ENCODE measurements around the gene TRIO. TPM values are rescaled to one million over a fixed set of nuclear protein-coding genes. Genes with fewer than 3 reads are reported as not detected.

The TRIO gene
- total and polyA plus RNA-seq, 4 donors = 23.8 to 243 (median 110) TPM

GRCh38 chr5:14254686-14255085 lies 111.5 kb downstream of the TRIO start:
- DNase-seq (no peak), ATAC-seq (ENCODE audit: insufficient read depth, low FRiP score) (no peak)
- no peaks in the 10 kb centered on the region for H3K36me3 ChIP-seq (ENCODE audit: control insufficient read depth in 4 of 4, insufficient read depth in 4 of 4, low read length in 4 of 4)
- H3K4me3 ChIP-seq = no peak overlapping the region
- TF ChIP-seq CTCF (IDR thresholded peaks at IDR 0.05; ENCODE audit: control extremely low read depth, extremely low read depth) = no peak
- no peak overlapping the region for H3K9ac ChIP-seq (ENCODE audit: insufficient read depth in 1 of 2, low read length in 2 of 2)
- H3K4me1 ChIP-seq (ENCODE audit: control insufficient read depth in 5 of 5, insufficient read depth in 5 of 5, low read length in 5 of 5) = peaks cover 3 to 33% (median 23%) of the 10 kb centered on the region in 5 donors
- no peak overlapping the region for H3K27ac ChIP-seq (ENCODE audit: low read depth in 1 of 2, low read length in 1 of 2)
- WGBS, 2 donors = 77 to 81% methylated on average over 2 of the region's 2 CpGs
- H3K27me3 ChIP-seq (ENCODE audit: control insufficient read depth in 3 of 3, insufficient read depth in 3 of 3, low read length in 2 of 3) = no peaks in the 10 kb centered on the region
- H3K9me3 ChIP-seq (ENCODE audit: control insufficient read depth in 4 of 4, insufficient read depth in 3 of 4, low read length in 3 of 4) = no peaks in the 10 kb centered on the region

- peaks cover 3 to 31% (median 12%) of the 10 kb centered on the region in 5 donors for H3K4me1 ChIP-seq (ENCODE audit: control insufficient read depth in 5 of 5, insufficient read depth in 5 of 5, low read length in 5 of 5)
- DNase-seq = no peak
- H3K4me3 ChIP-seq = no peak overlapping the region
- WGBS, 2 donors = 83 to 93% methylated on average over 5 of the region's 5 CpGs
- no peak overlapping the region for H3K27ac ChIP-seq (ENCODE audit: low read depth in 1 of 2, low read length in 1 of 2)
- H3K36me3 ChIP-seq (ENCODE audit: control insufficient read depth in 4 of 4, insufficient read depth in 4 of 4, low read length in 4 of 4) = no peaks in the 10 kb centered on the region
- no peak for ATAC-seq (ENCODE audit: insufficient read depth, low FRiP score)
- no peaks in the 10 kb centered on the region for H3K9me3 ChIP-seq (ENCODE audit: control insufficient read depth in 4 of 4, insufficient read depth in 3 of 4, low read length in 3 of 4)
- no peak overlapping the region for H3K9ac ChIP-seq (ENCODE audit: insufficient read depth in 1 of 2, low read length in 2 of 2)
- TF ChIP-seq CTCF (IDR thresholded peaks at IDR 0.05; ENCODE audit: control extremely low read depth, extremely low read depth) = no peak
- no peaks in the 10 kb centered on the region for H3K27me3 ChIP-seq (ENCODE audit: control insufficient read depth in 3 of 3, insufficient read depth in 3 of 3, low read length in 2 of 3)
Measured at GRCh38 chr5:14256026-14256690, 113.0 kb downstream of the TRIO start.

- Histone ChIP-seq H3K4me3 (no peak overlapping the region), H3K9ac (ENCODE audit: insufficient read depth in 1 of 2, low read length in 2 of 2) (no peak overlapping the region), H3K9me3 (ENCODE audit: control insufficient read depth in 4 of 4, insufficient read depth in 3 of 4, low read length in 3 of 4) (no peaks in the 10 kb centered on the region), H3K4me1 (ENCODE audit: control insufficient read depth in 5 of 5, insufficient read depth in 5 of 5, low read length in 5 of 5) (peaks cover 3 to 29% (median 12%) of the 10 kb centered on the region in 5 donors), H3K27ac (ENCODE audit: low read depth in 1 of 2, low read length in 1 of 2) (no peak overlapping the region), H3K36me3 (ENCODE audit: control insufficient read depth in 4 of 4, insufficient read depth in 4 of 4, low read length in 4 of 4) (no peaks in the 10 kb centered on the region), H3K27me3 (ENCODE audit: control insufficient read depth in 3 of 3, insufficient read depth in 3 of 3, low read length in 2 of 3) (no peaks in the 10 kb centered on the region)
- DNase-seq = no peak
- WGBS, 2 donors = 73 to 89% methylated on average over 11 of the region's 11 CpGs
- no peak for TF ChIP-seq CTCF (IDR thresholded peaks at IDR 0.05; ENCODE audit: control extremely low read depth, extremely low read depth)
- ATAC-seq (ENCODE audit: insufficient read depth, low FRiP score) = no peak
Measured at GRCh38 chr5:14256756-14257393, 113.7 kb downstream of the TRIO start.

Data from lung (tissue), 12 donors.